WI38 (cell line): ENCODE data around the gene PTPRB.

Source experiments
- H3K4me3 ChIP-seq: 2 replicates; pipeline ENCODE4 v1.5.1; 2011; ENCODE audit warnings: low read depth, mild to moderate bottlenecking, control low read depth, low read length
- TF ChIP-seq, protein P1 (sequence below): IDR thresholded peaks from 2 replicates; pipeline ENCODE4 v1.5.1; 2012; ENCODE audit warnings: low read depth, mild to moderate bottlenecking, control low read depth, low read length

The PTPRB gene

DNA sequence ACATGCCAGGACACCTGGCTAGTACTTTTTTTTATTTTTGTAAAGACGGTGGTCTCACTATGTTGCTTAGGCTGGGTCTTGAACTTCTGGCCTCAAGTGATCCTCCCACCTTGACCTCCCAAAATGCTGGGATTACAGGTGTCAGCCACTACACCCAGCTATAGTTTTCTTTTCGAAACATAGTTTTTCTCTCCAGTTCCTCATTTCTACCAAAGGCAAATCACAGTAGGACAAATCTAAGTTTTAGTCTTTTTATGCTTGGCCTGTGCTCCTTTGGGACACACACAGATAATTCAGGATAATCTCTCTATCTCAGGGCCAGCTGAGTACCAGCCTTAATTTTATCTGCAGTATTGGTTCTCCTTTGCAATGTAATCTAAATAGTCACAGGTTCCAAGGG, 170.5 kb downstream of the PTPRB start:
- H3K4me3 ChIP-seq: no peak overlapping the region
- TF ChIP-seq, protein P1, sequence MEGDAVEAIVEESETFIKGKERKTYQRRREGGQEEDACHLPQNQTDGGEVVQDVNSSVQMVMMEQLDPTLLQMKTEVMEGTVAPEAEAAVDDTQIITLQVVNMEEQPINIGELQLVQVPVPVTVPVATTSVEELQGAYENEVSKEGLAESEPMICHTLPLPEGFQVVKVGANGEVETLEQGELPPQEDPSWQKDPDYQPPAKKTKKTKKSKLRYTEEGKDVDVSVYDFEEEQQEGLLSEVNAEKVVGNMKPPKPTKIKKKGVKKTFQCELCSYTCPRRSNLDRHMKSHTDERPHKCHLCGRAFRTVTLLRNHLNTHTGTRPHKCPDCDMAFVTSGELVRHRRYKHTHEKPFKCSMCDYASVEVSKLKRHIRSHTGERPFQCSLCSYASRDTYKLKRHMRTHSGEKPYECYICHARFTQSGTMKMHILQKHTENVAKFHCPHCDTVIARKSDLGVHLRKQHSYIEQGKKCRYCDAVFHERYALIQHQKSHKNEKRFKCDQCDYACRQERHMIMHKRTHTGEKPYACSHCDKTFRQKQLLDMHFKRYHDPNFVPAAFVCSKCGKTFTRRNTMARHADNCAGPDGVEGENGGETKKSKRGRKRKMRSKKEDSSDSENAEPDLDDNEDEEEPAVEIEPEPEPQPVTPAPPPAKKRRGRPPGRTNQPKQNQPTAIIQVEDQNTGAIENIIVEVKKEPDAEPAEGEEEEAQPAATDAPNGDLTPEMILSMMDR: no peak
